GM12878 (cell line): ENCODE results near the gene METAP1. TPM values are rescaled to one million over a fixed set of nuclear protein-coding genes. Genes with fewer than 3 reads are reported as not detected.

Experiments used
- ATAC-seq: fragments of 200-7000 bp; cut with Tn5 transposase; 3 replicates; pipeline ENCODE4 v1.9.1; 2020; ENCODE audit warnings: mild to moderate bottlenecking, moderate library complexity
- BruUV-seq: library from RNA; stranded (reverse); fragments of 400-500 nt; replicated peaks from 2 replicates; lab custom pipeline; 2021; lab: Mats Ljungman, UMichigan
- CTCF ChIA-PET: fragments of 300-600 bp; sonication (Branson Sonifier 250); formaldehyde crosslinking; extraction: SDS; loops from one replicate; lab custom pipeline; 2021; ENCODE audit warnings: inconsistent platforms; lab: Yijun Ruan, JAX
- POLR2A ChIA-PET: fragments of 350-600 bp; formaldehyde crosslinking; extraction: SDS; loops from one replicate; lab custom pipeline; 2021; ENCODE audit warnings: inconsistent platforms; lab: Charles Lee
- RAD21 ChIA-PET: fragments of 300-600 bp; sonication (Branson Sonifier 250); formaldehyde crosslinking; loops from one replicate; lab custom pipeline; 2023; ENCODE audit warnings: antibody characterized with exemption; ENCODE audit not compliant: unreplicated experiment; lab: Charles Lee
- SMC1A ChIA-PET: fragments of 300-600 bp; sonication (Branson Sonifier 250); formaldehyde crosslinking; loops from one replicate; lab custom pipeline; 2023; ENCODE audit not compliant: unreplicated experiment, uncharacterized antibody; lab: Charles Lee
- DNase-seq: peaks from one replicate; pipeline ENCODE4 v3.0.0-alpha.2; 2011; ENCODE audit warnings: low read depth, low spot score
- FAIRE-seq: peaks from 3 replicates; lab custom pipeline; 2011; peaks lifted over from hg19 to GRCh38; lab: Jason Lieb, UNC
- H2AFZ ChIP-seq: 2 replicates; pipeline ENCODE4 v1.6.0; 2011; ENCODE audit warnings: low read depth, low read length, control low read depth; ENCODE audit not compliant: control insufficient read depth
- H3K27ac ChIP-seq: 2 replicates; pipeline ENCODE4 v1.5.1; 2011; ENCODE audit warnings: control low read depth; ENCODE audit not compliant: control insufficient read depth, insufficient read depth
- H3K27me3 ChIP-seq, 2 experiments: replicated peaks in 1 of 2; 2 replicates each; pipeline versions ENCODE4 v1.6.0 to v1.6.1; 2011; ENCODE audit warnings: low read length in 1 of 2; ENCODE audit not compliant: control insufficient read depth in 2 of 2, insufficient read depth in 2 of 2
- H3K36me3 ChIP-seq, 2 experiments: 2 replicates each; pipeline ENCODE4 v1.5.1; 2011; ENCODE audit warnings: low read length in 1 of 2; ENCODE audit not compliant: control insufficient read depth in 2 of 2, insufficient read depth in 2 of 2
- H3K4me1 ChIP-seq: 2 replicates; pipeline ENCODE4 v1.6.1; 2011; ENCODE audit warnings: mild to moderate bottlenecking, low read length, moderate library complexity, mixed read lengths; ENCODE audit not compliant: control insufficient read depth, insufficient read depth
- H3K4me2 ChIP-seq: 2 replicates; pipeline ENCODE4 v1.6.0; 2011; ENCODE audit warnings: control low read depth; ENCODE audit not compliant: control insufficient read depth, insufficient read depth
- H3K4me3 ChIP-seq: fragments of 200-600 bp; sonication (generic); 2 replicates; pipeline ENCODE4 v1.5.1; 2016
- H3K79me2 ChIP-seq: 2 replicates; pipeline ENCODE4 v1.6.0; 2011; ENCODE audit warnings: low read length; ENCODE audit not compliant: control insufficient read depth, insufficient read depth
- H3K9ac ChIP-seq: 2 replicates; pipeline ENCODE4 v1.8.0; 2011; ENCODE audit warnings: low read length, control low read depth, mixed read lengths; ENCODE audit not compliant: control insufficient read depth, insufficient read depth
- H3K9me3 ChIP-seq: replicated peaks from 3 replicates; pipeline ENCODE4 v1.5.1; 2011; ENCODE audit warnings: mild to moderate bottlenecking, low read length; ENCODE audit not compliant: control insufficient read depth, insufficient read depth
- H4K20me1 ChIP-seq: 2 replicates; pipeline ENCODE4 v1.6.0; 2011; ENCODE audit not compliant: control insufficient read depth, insufficient read depth
- IKZF1 ChIP-seq: fragments of 450-650 bp; conservative IDR thresholded peaks from 2 replicates; pipeline ENCODE4 v1.6.1; 2017; ENCODE audit warnings: antibody characterized with exemption, mild to moderate bottlenecking
- NFXL1 ChIP-seq: fragments of 450-650 bp; IDR thresholded peaks from 2 replicates; pipeline ENCODE4 v1.6.1; 2017; ENCODE audit warnings: antibody characterized with exemption, mild to moderate bottlenecking, borderline replicate concordance
- NR2C1 ChIP-seq: fragments of 450-650 bp; IDR thresholded peaks from 2 replicates; pipeline ENCODE4 v1.6.1; 2017; ENCODE audit warnings: antibody characterized with exemption, mild to moderate bottlenecking, moderate library complexity
- TAF1 ChIP-seq: IDR thresholded peaks from 2 replicates; pipeline ENCODE4 v1.6.1; 2011; ENCODE audit warnings: mild to moderate bottlenecking, low read depth, low read length, borderline replicate concordance
- TBL1XR1 ChIP-seq: IDR thresholded peaks from 2 replicates; pipeline ENCODE4 v1.6.1; 2012; ENCODE audit warnings: low read depth, low read length, improper control_type of control experiment
- TCF12 ChIP-seq: IDR thresholded peaks from 2 replicates; pipeline ENCODE4 v1.6.1; 2011; ENCODE audit warnings: low read depth, mild to moderate bottlenecking, low read length
- WRNIP1 ChIP-seq: IDR thresholded peaks from 2 replicates; pipeline ENCODE4 v1.6.1; 2011; ENCODE audit warnings: low read depth, low read length, improper control_type of control experiment, borderline replicate concordance
- ZNF592 ChIP-seq: fragments of 450-650 bp; IDR thresholded peaks from 2 replicates; pipeline ENCODE4 v1.6.1; 2017; ENCODE audit warnings: mild to moderate bottlenecking, moderate library complexity
- ZNF687 ChIP-seq: fragments of 450-650 bp; IDR thresholded peaks from 2 replicates; pipeline ENCODE4 v1.6.1; 2017; ENCODE audit warnings: mild to moderate bottlenecking, moderate library complexity
- WGBS: methylation state at CpG from one replicate; pipeline ENCODE4 v1.1.6; 2016; ENCODE audit warnings: low lambda C conversion rate; ENCODE audit not compliant: insufficient replicate concordance, insufficient coverage; ENCODE audit errors: missing lambda C conversion rate; 5-methylcytosine and 5-hydroxymethylcytosine counted together
- in situ Hi-C: fragments of 300-500 bp; cut with MboI; formaldehyde crosslinking; loops from 9 replicates; pipeline ENCODE4 v1.14.3; 2018; ENCODE audit warnings: mixed read lengths
- intact Hi-C: fragments of 100-400 bp; cut with micrococcal nuclease; formaldehyde crosslinking; loops from one replicate; pipeline ENCODE4 v1.14.2; 2022; ENCODE audit not compliant: unreplicated experiment
- polyA plus RNA-seq, 11 experiments: library from polyadenylated mRNA; depleted of rRNA in 4 of 11; unstranded in 6 of 11; stranded (reverse) in 5 of 11; fragments of >200 nt; fragmentation: Nextera tagmentation in 4 of 11; fragmentation: Illumina TruSeq in 1 of 11; extraction: Ambion mirVana in 4 of 11; extraction: Trizol in 1 of 11; gene quantifications; 1 replicate in 1 of 11; 2 replicates in 10 of 11; pipeline versions ENCODE4 v1.2.1 to v1.2.3, GENCODE V29; 2011 to 2016; ENCODE audit warnings: inconsistent platforms in 2 of 11, missing spikeins in 2 of 11, low read depth in 1 of 11
- total RNA-seq, 4 experiments: library from RNA; depleted of rRNA in 3 of 4; stranded (reverse); fragments of >200 nt in 3 of 4; fragmentation: Illumina TruSeq in 1 of 4; extraction: Trizol in 1 of 4; gene quantifications; 2 replicates each; pipeline versions ENCODE4 v1.2.1 to v1.2.3, GENCODE V29; 2013 to 2021
- TF ChIP-seq, protein P1 (sequence below): fragments of 450-650 bp; IDR thresholded peaks from 2 replicates; pipeline ENCODE4 v1.6.1; 2016; ENCODE audit warnings: mild to moderate bottlenecking, moderate library complexity, borderline replicate concordance

METAP1 gene
- total and polyA plus RNA-seq, 10 of the 15 experiments (the other 5 are each of a cell fraction or from before 2014, with no cell fraction given), result 22.7 to 71.4 (median 45.1) TPM

DNA sequence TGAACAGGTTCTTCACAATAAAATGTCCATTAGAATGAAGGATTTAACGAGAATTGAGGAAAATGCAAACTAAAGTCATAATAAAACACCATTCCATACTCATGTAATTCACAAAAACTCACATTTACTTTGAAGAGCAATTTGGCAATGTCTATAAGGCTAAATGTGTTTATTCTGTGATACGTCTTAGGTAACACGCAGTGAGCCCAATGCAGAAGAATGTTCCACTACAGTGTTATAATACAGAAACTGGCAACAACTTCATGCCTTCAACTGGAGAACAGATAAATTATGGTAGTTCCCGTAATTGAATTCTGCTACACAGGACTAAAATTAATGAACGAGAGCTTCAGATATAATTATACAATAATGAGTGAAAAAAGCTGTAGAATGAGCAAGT is 75.6 kb downstream of the METAP1 start:
- Histone ChIP-seq H3K4me3 (no peak overlapping the region), H2AFZ (no peak overlapping the region), H3K36me3 (peaks cover 0 to 11% of the 10 kb centered on the region in 2 experiments; a peak in 1 of 4 replicates), H3K79me2 (no peaks in the 10 kb centered on the region), H3K27me3 (no peaks in the 10 kb centered on the region), H3K9ac (no peak overlapping the region), H3K4me2 (no peak overlapping the region), H3K9me3 (no peaks in the 10 kb centered on the region), H4K20me1 (no peaks in the 10 kb centered on the region), H3K4me1 (no peaks in the 10 kb centered on the region), H3K27ac (no peak overlapping the region)
- ChIA-PET RAD21 (no interaction called here), SMC1A (interaction anchor here (1.9 kb wide), 1 partner anchor 15 kb away, joined by 4 read pairs; no protein-coding TSS in a partner anchor), CTCF (interaction anchor here (3.3 kb wide), 1 partner anchor 15 kb away, joined by 17 read pairs; no protein-coding TSS in a partner anchor), POLR2A (no interaction called here)
- in situ Hi-C loops, result no loop called here
- DNase-seq (no peak), ATAC-seq (no peak), FAIRE-seq (no peak)
- intact Hi-C loops, result no loop called here
- no TSS peak for BruUV-seq
- WGBS, result 94% methylated on average over 5 of the region's 5 CpGs
- TF ChIP-seq IKZF1, result no peak
- no peak for TF ChIP-seq NR2C1
- TF ChIP-seq, protein P1, sequence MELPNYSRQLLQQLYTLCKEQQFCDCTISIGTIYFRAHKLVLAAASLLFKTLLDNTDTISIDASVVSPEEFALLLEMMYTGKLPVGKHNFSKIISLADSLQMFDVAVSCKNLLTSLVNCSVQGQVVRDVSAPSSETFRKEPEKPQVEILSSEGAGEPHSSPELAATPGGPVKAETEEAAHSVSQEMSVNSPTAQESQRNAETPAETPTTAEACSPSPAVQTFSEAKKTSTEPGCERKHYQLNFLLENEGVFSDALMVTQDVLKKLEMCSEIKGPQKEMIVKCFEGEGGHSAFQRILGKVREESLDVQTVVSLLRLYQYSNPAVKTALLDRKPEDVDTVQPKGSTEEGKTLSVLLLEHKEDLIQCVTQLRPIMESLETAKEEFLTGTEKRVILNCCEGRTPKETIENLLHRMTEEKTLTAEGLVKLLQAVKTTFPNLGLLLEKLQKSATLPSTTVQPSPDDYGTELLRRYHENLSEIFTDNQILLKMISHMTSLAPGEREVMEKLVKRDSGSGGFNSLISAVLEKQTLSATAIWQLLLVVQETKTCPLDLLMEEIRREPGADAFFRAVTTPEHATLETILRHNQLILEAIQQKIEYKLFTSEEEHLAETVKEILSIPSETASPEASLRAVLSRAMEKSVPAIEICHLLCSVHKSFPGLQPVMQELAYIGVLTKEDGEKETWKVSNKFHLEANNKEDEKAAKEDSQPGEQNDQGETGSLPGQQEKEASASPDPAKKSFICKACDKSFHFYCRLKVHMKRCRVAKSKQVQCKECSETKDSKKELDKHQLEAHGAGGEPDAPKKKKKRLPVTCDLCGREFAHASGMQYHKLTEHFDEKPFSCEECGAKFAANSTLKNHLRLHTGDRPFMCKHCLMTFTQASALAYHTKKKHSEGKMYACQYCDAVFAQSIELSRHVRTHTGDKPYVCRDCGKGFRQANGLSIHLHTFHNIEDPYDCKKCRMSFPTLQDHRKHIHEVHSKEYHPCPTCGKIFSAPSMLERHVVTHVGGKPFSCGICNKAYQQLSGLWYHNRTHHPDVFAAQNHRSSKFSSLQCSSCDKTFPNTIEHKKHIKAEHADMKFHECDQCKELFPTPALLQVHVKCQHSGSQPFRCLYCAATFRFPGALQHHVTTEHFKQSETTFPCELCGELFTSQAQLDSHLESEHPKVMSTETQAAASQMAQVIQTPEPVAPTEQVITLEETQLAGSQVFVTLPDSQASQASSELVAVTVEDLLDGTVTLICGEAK, result no peak
- no peak for TF ChIP-seq TCF12
- TF ChIP-seq TBL1XR1, result no peak
- no peak for TF ChIP-seq ZNF592
- TF ChIP-seq NFXL1, result no peak
- TF ChIP-seq TAF1, result no peak
- TF ChIP-seq WRNIP1, result no peak
- TF ChIP-seq ZNF687, result no peak
